ENCODE data around the gene SREBF2.
A peak's percentile ranks its signal among the peaks of the same experiment; 100 is the strongest.

Gene SREBF2

DNA sequence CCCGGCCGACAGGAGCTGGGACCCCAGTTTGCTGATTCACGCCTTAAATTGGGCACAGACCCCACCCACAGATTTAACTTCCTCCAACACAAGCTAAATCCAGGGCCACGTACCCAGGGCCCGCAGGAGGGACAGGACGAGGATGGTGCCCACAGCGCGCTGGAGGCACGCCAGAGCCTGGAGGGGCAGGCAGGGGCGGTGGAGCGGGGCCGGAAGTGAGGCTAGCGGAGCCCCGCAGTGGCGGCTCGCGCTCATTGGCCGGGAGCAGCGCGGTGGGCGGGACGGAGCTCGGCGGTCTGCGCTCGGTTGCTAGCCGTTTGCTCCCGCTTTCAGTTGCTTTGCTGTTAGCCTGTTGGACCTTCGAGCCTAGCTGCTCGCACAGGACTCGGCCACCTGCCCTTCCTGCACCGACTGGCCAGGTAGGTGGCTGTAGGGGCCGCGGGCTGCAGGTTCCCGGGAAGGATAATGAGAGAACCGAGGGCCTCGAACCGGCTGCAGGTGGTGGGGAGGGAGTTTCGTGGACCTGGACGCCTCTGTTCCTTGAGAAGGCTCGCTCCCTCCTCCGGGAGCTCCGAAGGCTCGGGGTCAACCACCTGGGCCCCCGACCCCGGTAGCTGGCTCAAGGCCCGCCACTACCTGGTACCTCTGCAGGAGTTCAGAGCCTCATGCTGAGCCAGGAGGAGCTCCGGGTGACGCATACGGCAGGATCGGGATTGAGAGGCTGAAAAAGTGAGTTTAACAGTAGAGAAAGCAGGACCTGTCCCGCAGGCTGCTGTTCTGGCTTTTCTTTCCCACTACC lies 32.4 kb upstream of the SREBF2 start, which contains the start of gene CCDC134:
CCDC134 (plus strand) TSS at position 332 of the 799 bp plus-strand sequence. CDS start 8,212 bp downstream, outside the sequence.
- Mint-ChIP-seq H3K27ac (peak within 1 kb of the TSS; percentile 95 to 99 (median 96)), H3K36me3 (ENCODE audit: low read depth) (no peaks in the 10 kb centered on the region), H3K27me3 (ENCODE audit: low read depth) (peaks cover 3% of the 10 kb centered on the region), H3K4me1 (peaks cover 27% of the 10 kb centered on the region), H3K9me3 (no peaks in the 10 kb centered on the region), H3K4me3 (peak within 1 kb of the TSS; percentile 85 to 98 (median 98))
- no peak for TF ChIP-seq CTCF (IDR thresholded peaks at IDR 0.05; ENCODE audit: unreplicated experiment in 3 of 3)

DNA sequence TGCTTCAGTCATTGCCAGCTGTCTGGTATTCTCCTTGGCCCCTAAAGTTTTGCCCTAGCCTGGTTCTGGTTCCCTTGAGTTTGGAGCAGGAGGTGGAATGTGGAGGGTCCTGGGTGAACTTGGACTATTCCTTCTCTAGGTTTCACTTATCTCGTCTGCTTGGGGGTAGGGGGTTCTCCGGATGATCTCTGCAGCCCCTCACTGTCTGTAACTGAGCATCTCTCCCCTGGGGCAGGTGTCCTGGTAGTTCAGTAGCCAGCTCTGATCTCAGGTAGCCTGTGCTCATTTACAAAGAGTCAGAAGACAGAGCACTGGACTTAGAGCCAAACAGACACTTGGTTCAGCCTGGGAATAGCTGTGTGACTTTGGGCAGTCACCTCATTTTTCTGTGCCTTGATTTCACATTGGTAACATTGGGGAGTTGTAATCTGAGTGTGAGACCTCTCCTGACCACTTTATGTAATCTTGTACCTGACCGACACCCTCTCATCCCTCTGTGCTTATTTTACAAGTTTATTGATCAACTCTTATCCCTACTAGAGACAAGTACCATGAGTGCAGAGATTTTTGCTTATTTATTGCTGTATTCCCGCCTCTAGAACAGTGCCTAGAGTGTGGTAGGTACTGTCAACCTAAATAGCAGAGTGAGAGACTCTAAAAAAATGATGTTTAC lies 31.6 kb upstream of the SREBF2 start:
- Mint-ChIP-seq H3K4me1 (peaks cover 27% of the 10 kb centered on the region), H3K36me3 (ENCODE audit: low read depth) (no peaks in the 10 kb centered on the region), H3K27me3 (ENCODE audit: low read depth) (peaks cover 3% of the 10 kb centered on the region), H3K4me3 (peak overlapping the region; percentile 85 to 98 (median 98)), H3K9me3 (no peaks in the 10 kb centered on the region), H3K27ac (peak overlapping the region; percentile 95 to 99 (median 96))
- no peak for TF ChIP-seq CTCF (IDR thresholded peaks at IDR 0.05; ENCODE audit: unreplicated experiment in 3 of 3)

- peaks cover 27% of the 10 kb centered on the region for H3K4me1 Mint-ChIP-seq
- H3K4me3 Mint-ChIP-seq: peak overlapping the region; percentile 85 to 98 (median 98)
- H3K36me3 Mint-ChIP-seq (ENCODE audit: low read depth): no peaks in the 10 kb centered on the region
- H3K9me3 Mint-ChIP-seq: no peaks in the 10 kb centered on the region
- peak overlapping the region in 2 of 3 experiments; percentile 58 to 96 for H3K27ac Mint-ChIP-seq
- peaks cover 3% of the 10 kb centered on the region for H3K27me3 Mint-ChIP-seq (ENCODE audit: low read depth)
- no peak for TF ChIP-seq CTCF (IDR thresholded peaks at IDR 0.05; ENCODE audit: unreplicated experiment in 3 of 3)
These were observed 31.0 kb upstream of the SREBF2 start for GRCh38 chr22:41801886-41802285.

GRCh38 chr22:41805639-41806038 lies 27.3 kb upstream of the SREBF2 start:
- Mint-ChIP-seq H3K36me3 (ENCODE audit: low read depth) (peaks cover 16% of the 10 kb centered on the region), H3K27ac (no peak overlapping the region), H3K4me1 (peaks cover 20% of the 10 kb centered on the region)

GRCh38 chr22:41808400-41808799 lies 24.5 kb upstream of the SREBF2 start:
- Mint-ChIP-seq H3K36me3 (ENCODE audit: low read depth) (peaks cover 29% of the 10 kb centered on the region), H3K27ac (no peak overlapping the region), H3K4me3 (no peak overlapping the region), H3K9me3 (no peaks in the 10 kb centered on the region), H3K4me1 (peaks cover 7% of the 10 kb centered on the region), H3K27me3 (ENCODE audit: low read depth) (no peaks in the 10 kb centered on the region)
- TF ChIP-seq CTCF (IDR thresholded peaks at IDR 0.05; ENCODE audit: unreplicated experiment in 3 of 3): no peak

More at GRCh38 chr22:41805639-41806038, 27.3 kb upstream of the SREBF2 start:
- Mint-ChIP-seq H3K4me3 (no peak overlapping the region), H3K9me3 (no peaks in the 10 kb centered on the region), H3K27me3 (ENCODE audit: low read depth) (no peaks in the 10 kb centered on the region)
- TF ChIP-seq CTCF (IDR thresholded peaks at IDR 0.05; ENCODE audit: unreplicated experiment in 3 of 3): no peak

All from nephron (organoid).